Stimulated activated CD8-positive, alpha-beta memory T cell treated with anti-CD3 and anti-CD28 coated beads, Interleukin-4, amount 100 ng/mL, for 24 hours (primary cell): ENCODE results near the gene SNAI3.

Experiments
- DNase-seq: peaks from one replicate; pipeline ENCODE4 v3.0.0-alpha.2; 2020; ENCODE audit warnings: low read depth

The SNAI3 gene

DNA sequence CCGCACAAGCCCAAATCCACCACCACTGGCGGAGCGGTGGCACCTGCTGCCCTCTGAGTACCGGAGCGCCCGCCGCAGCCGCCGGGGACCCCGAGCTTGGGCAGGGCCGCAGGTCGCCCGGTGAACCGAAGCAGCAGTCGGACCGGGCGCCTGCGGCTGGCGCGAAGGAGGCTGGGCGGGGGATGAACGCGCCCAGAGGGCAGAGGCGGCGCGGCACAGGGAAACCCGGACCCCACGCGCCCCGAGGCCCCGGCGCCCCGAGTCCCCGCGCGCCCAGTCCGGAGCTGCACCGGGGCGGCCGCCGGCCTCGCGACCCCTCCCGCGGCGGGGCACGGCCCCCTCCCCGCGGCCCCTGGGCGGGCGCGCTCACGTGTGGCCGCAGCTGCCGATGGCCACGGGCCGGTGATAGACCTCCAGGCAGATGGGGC is 19.5 kb upstream of the SNAI3 start:
- no peak for DNase-seq

DNA sequence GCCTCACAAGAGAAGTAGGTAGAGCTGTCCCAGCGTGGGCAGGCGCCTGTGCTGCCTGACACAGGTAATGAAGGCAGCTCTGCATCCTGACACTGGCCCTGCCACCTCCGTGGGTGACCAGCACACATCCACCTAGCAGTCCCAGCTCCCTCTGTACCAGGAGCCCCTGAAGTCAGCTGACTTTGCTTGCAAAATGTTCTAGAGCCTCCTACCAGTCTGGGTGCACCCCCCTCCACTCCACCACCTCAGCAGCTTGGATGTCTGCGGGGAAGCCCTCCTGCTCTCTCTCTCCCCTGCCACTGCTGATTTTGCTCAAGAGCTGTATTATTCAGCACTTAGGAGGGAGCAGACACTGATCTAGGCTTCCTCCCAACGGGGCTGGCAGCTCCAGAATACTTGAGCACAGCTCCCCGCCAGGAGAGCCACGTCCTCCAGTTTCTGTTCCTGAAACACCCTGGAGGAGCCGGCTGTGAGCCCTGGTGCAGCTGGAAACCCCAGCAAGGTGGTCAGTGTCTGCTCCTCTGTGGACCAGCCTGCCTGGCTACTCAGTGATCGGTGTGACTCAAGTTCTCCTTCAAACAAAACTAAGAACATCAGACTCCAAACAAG is 18.9 kb upstream of the SNAI3 start:
- no peak for DNase-seq

DNA sequence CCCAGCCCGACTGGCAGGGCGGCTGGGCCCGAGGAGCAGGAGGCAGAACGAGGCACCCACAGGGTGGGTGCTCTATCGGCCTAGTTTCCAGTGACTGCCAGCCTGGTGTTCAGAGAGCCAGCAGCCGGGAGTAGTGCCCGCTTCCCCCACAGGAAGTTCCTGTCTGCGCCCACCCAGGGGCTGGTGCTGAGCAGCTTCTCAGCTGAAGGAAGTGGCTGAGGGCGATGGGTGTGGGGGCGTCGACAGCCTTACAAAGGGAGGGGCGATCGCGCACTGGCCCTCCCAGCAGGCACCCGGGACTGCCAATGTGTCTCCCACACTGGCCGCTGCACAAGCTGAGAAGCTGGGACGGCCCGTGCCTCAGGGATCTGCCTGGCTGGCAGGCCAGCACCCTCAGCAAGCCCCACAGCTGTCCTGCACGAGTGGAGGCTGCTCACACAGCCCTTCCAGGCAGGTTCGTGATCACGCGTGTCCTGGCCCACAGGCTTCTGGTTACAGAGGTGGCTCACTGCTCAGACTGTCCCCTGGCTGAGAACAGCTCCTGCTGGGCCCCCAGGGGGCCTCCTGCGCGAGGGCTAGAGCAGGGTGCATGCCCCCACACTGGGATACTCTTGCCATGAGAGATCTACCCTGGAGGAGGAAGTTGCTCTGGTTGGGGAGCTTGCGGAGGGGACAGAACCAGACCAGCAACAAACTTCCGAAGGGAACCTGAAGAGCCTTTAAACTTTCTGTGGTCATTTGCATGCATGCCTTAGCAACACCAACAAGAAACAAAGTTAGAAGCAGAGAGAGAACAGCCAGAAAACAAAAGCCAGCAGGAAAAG is 17.4 kb upstream of the SNAI3 start:
- peak; percentile 77 for DNase-seq

DNA sequence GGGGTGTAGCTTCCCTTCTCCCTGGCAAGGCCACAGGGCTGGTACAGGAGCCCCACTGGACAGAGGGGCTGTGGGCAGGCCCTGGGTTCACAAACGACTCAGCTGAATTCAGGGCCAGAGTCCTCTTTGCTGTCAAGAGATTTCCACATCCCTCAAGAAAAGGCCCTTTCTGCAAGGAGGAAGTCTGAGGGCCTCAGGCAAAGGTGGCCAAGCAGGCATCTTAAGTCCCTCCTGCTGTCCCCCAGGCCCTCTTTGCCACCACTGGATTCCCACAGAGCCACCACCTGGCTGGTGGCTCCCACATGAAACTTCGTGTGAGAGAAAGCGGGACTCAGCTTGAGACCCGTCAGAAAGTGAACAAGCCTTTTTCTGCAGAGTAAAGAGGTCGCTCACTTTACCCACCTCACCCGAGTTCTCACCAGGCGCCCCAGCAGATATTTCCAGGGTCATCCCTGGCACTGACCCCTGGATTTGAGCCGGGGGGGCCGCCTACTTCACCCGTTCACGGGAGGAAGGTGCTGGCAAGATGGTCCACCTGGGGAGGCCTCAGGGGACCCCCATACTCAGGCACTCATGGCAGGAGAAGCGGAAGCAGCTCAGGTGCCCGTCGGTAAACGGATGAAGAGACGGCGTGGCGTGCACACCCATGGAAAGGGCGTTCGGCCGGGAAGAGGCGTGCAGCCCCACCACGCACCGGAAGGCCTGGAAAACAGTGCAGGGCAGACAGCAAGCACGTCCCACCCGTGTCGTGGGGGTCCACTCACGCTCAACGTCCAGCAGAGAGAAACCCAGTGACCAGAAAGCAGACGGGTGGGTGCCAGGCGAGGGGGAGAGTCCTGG is 16.3 kb upstream of the SNAI3 start:
- DNase-seq: no peak

DNA sequence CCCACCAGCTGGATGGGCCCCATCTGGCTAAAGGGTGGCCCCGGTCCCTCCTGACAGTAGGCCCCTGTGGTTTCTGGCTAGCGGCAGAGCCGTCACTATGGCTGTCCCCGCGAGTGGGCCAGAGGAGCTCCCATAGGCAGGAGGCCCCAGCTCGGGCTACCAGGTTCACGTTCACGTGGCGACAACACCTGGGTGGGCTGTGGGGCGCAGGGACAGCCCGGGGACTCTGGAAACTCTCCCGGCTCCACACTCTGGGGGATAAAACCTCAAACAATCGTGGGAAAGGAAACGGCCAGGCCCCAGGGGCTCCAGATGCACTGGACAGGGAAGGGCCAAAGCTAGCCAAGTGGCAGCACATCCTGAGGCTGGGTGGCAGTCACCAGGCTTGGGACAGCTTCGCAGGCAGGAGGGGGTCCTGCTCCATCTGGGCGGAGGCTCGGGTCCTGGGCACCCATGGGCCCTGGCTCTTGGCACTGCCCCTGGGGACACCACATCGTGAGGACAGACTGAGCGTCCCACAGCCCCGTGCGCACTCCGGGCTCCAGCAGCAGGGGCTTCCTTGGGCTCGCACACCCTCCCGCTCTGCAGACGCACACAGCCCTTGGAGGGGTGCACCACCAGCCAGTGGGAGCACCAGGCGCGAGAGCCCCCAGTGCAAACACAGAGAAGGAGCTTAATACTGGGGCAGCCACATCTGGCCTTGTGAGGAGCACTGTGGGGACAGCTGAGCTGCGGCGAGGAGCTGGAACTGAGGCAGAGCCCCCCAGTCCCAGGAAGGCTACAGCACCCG is 15.5 kb upstream of the SNAI3 start:
- no peak for DNase-seq

DNA sequence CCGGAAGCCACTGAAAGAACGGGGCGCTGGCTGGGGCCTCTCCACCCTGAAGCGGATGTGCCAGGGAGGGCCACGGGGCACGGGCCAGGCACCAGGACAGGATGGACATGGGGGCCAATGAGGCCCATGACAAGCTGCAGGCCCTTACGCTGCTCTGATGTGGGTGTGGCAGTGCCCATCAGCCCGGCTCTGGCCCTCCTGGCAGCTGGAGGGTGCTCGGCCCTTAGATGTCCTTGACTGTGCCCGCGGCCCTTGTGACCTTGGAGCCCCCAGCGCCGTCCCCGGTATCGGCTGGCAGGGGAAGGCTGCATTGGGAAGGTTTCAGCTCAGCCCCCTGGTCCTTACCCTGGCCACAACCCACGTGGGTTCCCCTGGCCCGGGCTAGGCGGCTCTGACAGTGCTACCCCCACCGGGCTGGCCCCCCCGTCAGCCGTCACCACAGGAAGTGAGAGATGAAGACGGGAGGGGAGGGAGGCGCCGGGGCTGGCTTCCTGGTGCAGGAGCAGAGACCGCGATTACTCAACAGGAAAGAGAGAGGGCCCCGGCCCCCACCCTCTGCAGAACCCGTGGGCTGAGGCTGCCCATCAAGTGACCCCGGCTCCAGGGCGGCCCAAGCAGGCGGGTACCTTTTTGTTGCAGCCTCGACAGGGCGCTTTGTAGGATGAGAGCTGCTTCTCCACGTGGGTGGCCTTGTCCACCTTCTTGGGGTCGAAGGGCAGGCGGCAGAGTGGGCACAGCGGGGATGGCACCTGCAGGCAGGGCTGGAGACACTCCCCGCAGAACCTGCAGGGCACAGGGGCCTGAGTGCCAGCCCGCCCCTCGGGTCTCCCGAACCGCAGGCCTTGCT is 14.6 kb upstream of the SNAI3 start:
- peak; percentile 98 for DNase-seq

DNA sequence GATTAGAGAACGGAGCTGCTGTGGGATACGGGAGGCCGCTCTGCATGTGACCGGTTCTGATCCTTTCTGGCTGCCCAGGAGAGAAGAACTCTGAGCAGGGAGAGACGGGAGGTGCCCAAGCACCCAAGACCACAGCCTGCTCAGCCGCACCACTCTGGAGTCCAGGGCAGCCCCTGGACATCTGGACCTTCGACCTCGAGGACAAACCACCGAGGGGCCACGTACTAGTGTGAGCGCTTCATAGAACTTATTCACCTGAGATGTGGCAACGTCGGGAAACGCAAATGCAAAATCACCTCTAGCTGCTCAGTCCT is 14.0 kb upstream of the SNAI3 start:
- DNase-seq: no peak

DNA sequence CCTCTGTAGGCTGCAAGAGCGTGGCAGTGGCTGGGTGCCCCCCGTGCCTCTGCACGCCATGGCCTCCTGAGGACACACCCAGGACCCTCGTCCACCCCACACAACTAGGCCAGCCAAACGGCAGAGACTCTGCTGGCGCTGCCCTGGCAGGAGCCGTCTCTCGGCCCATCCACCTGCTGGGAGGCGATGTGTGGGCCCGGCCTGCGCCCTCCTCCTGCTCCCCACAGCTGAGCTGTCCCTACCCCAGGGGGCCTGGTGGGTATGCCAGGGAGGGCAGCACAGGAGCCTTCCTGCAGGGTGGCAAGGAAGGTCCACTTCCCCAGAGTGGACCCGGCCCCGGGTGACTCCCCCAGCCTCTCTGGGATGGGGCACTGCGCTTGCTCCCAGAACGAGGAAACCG is 12.9 kb upstream of the SNAI3 start:
- no peak for DNase-seq

DNA sequence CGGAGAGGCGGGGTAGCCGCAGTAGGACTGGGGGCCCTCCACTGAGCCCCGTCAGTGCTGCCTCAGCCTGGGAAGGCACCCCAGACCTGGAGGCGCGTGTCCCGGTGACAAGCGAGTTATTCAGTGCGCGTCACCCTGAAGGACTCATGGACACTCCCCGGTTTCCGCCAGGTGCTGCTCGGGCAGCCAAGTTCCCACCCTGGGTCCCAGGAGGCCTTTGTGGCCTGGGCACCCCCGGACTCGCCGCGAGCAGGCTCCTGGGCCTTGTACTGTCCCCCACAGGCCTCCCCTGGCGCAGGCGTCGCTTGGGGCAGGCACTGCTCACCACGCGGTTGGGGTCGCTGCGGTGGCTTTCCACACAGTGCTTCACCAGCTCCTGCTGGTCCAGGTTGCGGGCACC is 12.3 kb upstream of the SNAI3 start:
- DNase-seq: no peak

DNA sequence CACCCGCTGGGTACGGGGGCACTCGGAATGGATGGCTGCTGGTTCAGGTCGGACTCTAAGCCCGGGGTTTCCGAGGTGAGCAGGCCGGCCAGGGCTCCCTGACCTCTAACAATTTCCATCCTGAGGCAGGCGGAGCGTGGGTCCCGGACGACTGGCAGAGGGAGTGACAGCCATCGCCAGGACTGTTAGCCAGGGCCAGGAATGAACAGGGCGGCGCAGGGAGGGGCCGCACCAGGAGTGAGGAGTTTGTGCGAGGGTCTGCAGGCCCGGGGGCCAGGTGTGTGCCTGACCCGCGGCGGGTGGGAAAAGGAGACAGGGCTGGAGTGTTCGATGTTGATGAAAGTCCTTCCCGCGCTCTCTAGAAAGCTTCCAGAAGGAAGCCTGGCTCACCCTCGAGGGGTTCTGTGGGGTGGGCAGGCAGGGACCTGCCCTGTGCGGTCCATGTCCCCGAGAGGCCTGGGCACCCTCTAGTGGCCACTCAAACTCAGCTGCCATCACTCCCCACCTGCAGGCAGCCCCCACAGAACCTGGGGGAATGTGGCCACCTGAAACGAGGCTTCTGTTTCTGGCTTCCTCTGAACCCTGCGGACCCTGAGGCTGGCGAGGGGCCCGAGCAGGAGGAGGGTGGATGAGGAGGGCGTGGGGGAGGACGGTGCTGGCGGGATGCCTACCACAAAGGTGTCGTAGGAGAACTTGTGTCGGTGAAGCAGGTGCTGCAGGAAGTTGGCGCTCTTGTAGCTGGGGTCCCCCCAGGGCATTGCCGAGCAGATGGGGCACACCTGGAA is 11.7 kb upstream of the SNAI3 start:
- DNase-seq: no peak

DNA sequence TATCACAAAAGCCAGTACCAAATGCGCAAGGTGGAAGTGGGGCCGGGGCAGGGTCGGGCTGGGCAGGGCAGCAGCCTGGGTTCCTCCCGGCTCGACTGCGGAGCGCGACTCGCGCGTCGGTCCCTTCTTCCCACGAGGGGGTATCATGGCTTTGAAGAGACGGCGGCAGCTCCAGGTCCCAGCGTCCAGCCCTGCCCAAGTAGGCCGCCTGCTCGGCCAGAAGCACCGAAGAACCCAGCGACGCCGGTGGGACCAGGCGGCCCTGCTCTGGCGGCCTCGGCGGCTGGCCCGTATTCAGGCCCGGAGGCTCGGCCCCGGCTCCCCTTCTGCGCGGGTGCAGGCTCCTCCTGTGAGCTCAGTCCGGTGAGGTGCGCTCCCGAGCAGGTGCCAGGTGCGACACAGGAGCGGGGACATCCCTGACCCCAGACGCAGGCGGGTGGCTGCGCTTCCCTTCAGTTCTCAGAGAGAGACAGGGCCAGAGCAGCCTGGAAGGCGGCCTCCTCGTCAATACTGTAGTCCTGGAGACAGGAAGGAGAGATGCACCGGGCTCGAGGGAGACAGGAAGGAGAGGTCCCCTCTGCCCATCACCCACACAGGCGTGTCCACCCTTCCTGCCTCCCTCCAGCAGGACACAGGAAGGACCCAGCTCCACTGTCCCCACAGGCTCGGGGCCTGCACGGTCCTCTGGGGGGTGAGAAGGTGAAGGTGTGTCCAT is 11.0 kb upstream of the SNAI3 start:
- DNase-seq: no peak

DNA sequence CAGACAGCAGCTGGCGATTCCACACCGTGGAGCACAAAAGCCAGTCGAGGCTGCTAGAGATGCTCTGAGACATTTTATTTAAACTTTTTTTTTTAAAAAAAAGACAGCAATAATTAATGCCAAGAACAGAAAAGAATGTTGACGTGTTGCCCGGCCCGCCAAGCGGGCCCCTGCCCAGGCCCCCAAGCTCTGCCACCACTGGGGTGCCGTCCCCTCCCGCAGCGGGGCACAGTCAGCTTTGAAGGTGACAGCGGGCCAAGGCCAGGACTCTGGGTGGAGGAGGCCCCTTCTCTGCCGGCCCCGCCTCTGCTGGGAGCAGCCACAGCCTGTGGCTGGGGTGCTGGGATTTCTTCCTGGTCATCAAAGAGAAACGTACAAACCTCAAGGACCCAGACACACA is 10.1 kb upstream of the SNAI3 start:
- DNase-seq: no peak

DNA sequence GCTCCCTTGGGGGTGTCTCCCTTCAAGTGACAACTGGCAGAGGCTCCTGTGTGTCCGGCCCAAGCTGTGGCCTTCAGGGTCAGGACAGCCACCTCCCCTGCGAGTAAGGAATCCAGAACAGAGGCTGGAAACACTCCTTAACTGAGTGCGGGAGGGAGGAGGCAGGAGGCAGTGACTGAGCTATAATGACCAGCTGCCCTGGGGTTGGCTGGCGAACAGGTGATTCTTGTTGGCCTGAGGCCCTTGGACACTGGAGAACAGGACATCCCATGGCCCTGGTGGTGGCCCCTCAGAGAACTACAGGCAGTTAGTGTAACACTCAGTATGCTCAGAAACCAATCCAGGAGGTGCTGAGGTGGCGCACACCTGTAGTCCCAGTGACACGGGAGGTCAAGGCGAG is 9.4 kb upstream of the SNAI3 start:
- no peak for DNase-seq

DNA sequence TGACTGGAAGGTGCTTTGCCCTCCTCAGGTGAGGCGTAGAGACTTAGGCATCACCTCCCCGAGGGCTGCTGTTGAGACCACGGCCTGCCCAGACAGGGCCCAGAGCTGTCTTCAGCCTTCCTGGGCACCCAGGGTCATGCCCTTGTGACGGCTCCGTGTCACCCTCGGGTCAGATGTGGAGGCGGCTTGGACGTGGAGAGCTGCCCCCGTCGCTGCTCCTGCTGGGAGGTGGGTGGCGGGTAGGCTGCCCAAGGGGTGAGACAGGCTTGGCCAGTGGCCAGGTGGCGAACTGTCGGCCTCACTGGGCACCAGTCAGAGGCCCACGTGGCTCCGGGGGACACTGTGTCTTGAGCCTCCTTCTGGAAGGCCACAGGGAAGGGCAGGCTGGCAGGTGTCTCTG is 8.9 kb upstream of the SNAI3 start:
- no peak for DNase-seq

DNA sequence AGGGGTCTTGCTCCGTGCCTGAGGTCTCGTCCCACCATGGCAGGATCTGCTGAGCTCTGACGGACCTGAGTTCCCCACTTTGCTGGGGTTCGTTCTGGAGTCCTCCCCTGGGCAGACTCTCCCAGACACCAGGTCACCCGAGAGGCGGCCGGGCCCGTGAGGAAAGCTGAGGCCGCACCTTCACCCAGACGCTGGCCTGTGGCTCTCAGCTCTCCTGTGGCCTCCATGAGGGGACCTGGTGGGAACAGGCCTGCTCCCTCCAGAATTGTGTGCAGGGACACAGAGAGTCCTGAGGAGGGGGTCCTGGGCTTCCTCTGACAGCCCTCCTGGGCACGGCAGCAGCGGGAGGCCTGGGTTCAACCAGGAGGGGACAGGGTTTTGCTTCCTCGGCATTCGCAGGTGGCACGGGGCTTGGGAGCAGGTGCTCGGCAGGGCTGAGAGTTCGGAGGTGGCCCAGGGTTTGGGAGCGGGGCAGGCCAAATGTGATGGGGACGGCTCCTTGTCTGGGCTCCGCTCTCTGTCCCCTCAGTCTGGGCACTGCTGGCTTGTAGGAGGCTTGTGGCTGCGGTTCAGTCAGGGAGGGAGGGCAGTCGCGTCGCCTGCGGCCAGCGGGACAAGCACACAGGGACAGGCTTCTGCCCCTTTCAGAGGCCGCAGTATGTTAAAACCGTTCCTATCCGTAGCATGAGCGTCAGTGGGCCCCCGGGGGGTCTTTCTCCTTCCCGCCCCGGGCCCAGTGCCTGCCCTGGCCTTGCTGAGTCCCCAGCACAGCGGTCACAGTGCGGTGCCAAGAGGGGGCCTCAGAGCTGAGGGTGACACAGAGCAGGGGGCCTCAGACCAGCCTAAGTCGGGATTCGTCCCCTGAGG is 8.1 kb upstream of the SNAI3 start:
- no peak for DNase-seq

DNA sequence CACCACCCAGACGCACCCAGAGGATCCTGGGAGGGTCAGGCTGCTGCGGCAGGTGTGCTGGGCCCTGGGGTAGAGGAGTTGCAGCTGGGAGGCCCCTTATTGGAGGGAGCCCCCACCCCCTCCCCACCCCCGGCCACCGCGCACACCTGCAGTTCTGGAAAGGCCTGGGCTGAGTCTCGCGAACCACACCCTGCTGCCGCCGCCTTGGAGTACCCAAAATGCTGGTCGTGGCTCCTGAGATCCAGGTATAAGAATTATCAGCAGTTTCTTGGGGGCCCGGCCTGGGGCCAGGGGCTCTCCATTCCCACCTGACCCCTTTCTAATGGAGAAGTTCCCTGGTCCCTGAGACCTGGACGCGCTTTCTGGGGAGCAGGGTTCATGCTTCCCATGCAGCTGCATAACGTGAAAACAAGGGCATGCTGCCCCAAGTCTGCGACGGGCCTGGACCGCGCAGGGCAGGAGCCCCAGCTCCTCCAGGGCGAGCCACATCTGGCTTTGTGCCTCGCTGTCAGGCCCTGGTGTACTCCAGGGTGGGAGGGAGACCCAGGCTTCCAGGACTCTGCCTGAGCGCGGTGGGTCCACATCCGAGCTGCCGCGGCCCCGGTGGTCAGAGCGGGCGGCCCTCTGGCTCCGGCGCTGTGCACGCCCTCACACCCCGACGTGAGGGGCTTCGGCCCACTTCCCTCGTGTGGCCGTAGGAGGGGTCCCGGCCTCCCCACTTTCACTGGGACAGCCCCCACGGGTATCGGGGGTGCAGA is 7.3 kb upstream of the SNAI3 start:
- no peak for DNase-seq

DNA sequence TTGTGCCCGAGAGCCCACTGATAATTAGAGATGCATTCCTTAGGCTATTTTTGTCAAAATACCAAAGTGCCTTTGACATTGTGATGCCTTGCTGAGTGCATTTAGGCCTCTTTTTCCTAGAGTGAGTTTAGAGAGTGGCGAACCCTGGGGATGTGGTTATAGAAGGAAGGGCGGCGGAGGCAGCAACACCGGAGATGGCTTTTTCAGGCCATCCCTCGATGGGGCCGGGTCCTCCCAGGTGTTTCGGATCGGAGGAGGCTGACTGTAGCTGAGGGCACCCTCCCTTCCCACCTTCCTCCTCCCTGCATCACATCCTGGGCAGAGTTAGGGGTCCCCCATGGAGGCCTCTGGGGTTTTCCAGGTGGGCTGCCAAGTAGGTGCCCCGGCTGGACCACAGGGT is 6.6 kb upstream of the SNAI3 start:
- no peak for DNase-seq

DNA sequence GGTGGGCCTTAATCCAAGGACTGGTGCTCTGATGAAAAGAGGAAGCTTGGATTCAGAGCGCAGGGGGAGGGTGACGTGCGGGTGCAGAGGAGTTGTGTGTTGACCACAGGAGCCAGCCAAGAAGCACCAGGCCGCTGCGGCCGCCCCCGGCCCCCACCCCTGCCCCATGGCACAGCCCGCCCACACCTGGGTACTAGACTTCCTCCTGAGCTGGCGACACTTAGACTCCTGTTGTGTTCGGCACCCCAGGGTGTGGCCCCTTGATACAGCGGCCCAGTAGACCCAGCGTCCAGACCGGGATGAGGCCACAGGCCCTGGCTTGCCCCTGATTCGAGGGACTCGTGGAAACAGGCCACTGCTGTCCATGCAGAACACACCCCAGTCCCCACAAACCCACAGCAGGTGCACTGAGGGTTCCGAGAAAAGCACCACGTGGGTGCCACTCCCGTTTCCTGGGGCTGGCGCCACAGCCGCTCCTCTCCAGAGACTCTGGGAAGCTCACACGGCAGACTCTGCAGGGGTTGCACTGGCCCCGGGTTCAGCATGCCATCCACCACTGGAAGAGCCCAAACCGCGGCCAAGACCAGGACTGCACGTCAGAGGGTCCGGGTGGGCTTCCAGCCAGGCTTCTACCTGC is 5.7 kb upstream of the SNAI3 start:
- DNase-seq: no peak
